Activated CD4-positive, alpha-beta T cell treated with anti-CD3 and anti-CD28 coated beads, Interleukin-2, Interleukin-4, amounts not matched to agents 100 ng/mL and 50 ng/mL, durations not matched to agents 16 hours and 8 hours (primary cell): ENCODE measurements around the gene JPT2.

Source experiments
- DNase-seq: peaks from one replicate; pipeline ENCODE4 v3.0.0-alpha.2; 2020; ENCODE audit warnings: low spot score

The JPT2 gene

DNA sequence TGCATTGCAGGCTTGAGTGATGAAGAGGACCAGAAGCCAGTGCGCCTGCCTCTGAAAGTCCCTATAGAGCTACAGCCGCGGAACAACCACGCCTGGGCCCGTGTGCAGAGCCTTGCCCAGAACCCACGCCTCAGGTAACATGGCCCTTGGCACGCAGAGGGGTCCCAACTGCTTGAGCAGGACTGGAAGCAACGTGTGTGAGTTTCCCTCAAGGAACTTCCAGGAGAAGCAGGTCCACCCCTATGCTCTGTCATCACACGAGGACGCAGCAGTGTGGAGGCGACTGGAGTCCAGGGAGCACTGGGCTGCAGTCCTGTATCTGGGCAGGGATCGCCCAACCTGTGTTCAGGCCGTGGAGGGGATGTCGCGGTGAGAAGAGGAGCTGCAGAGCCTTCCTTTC, 25.1 kb upstream of the JPT2 start:
- DNase-seq = no peak

- DNase-seq = no peak
Measured at GRCh38 chr16:1654505-1655268, 23.4 kb upstream of the JPT2 start.

DNA sequence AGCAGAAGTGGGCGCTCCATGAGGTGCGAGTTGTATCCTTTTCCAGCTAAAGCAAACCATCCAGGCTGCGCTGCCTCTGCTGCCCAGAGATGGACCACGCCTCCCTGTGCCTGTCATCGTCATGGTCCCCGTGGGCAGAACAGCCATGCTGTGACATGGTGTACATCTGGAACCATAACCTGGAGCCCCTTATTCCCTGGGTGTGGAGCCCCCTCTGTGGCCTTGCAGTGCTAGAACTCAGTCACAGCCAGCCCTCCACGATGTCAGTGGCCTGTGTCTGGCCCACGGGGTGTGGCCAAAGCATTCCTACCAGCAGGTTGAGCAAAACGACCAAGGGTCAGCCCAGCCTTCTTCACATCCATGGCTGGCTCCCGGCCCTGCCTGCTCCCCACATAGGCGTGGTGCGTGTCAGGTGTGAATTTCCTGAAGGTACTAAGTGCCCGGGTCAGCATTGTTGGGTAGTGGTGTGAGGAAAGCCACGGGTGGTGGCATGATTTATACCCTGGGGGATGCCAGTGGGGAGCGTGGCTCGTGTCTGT, 22.7 kb upstream of the JPT2 start:
- no peak for DNase-seq

DNA sequence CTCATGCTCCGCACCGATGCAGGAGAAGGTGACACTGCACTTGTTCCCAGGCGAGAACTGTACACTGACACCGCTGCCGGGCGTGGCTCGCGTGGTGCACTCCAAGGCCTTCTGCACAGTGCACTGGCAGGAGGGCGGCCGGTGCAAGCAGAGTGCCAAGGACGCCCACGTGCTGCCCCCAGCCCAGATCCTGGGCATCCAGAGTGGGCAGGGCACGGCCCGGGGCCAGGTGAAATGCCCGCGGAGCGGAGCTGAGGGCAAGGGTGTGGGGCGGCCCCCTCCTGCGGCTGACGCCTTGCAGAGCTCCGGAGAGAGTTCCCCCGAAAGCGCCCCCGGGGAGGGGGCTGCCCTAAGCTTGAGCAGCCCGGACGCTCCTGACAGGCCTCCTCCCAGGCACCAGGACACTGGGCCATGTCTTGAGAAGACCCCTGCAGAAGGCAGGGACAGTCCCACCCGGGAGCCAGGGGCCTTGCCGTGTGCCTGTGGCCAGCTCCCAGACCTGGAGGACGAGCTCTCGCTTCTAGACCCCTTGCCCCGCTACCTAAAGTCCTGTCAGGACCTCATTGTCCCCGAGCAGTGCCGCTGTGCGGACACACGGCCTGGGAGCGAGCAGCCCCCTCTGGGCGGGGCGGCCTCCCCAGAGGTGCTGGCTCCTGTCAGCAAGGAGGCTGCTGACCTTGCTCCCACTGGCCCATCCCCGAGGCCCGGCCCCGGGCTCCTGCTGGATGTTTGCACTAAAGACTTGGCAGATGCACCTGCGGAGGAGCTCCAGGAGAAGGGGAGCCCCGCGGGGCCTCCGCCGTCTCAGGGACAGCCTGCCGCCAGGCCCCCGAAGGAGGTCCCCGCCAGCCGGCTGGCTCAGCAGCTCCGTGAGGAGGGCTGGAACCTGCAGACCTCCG, 21.9 kb upstream of the JPT2 start:
- no peak for DNase-seq

GRCh38 chr16:1656808-1657617, 21.1 kb upstream of the JPT2 start:
- DNase-seq = no peak

DNA sequence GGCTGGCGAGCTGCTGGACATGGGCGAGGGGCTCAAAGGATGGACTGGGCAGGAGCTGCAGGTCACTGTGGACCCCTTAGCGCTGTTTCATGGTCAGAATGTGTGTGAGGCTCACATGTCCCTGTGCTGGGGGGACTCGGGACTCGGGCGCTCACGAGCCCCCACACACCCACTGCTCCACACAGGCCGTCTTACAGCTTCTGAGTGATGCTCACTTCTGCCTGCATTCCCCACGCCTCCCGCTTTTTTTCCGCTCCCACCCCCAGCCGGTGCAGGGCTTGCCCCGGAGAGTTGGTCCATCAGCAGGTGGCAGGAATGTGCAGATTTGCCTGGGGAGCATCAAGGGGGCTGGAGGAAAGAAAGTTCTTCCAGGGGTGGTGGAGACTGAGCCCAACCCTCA, 20.2 kb upstream of the JPT2 start:
- no peak for DNase-seq

DNA sequence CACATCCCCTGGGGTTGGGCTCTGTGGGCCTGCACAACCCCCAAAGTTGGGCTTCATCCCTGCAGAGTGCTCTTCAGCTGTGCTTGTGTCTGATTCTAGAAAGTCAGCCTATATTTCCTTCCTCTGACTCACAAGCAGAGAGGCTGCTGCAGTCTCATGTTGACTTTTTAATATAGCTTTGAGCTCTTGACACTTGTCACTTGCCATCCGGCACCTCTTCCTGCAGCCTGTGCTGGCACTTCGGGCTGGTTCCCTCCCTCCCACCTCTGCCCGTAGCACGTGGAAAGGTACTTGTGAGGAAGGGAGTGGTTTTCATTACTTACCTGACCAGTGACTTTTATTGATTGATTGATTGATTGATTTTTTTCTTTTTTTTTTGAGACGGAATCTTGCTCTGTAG, 19.0 kb upstream of the JPT2 start:
- DNase-seq = peak; percentile 11

- no peak for DNase-seq
Measured at GRCh38 chr16:1661826-1662225, 16.3 kb upstream of the JPT2 start.

DNA sequence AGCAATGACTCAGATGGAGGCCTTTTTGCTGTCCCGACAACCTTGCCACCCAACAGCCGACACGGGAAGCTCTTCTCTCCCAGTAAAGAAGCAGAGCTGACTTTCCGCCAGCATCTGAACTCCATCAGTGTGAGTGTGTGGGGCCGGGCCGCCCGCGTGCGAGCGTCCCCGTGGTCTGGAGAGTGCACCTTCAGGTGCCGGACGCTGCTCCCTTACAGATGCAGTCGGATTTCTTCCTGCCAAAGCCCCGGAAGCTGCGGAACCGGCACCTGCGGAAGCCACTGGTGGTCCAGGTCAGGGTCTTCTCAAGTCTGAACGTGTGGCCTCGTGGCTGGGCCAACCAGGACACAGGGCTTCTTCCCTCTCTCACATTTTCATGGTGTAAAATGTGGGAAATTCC, 15.5 kb upstream of the JPT2 start:
- no peak for DNase-seq

- no peak for DNase-seq
Measured at GRCh38 chr16:1665829-1666228, 12.2 kb upstream of the JPT2 start.

- DNase-seq = no peak
Measured at GRCh38 chr16:1666316-1666715, 11.8 kb upstream of the JPT2 start.

DNA sequence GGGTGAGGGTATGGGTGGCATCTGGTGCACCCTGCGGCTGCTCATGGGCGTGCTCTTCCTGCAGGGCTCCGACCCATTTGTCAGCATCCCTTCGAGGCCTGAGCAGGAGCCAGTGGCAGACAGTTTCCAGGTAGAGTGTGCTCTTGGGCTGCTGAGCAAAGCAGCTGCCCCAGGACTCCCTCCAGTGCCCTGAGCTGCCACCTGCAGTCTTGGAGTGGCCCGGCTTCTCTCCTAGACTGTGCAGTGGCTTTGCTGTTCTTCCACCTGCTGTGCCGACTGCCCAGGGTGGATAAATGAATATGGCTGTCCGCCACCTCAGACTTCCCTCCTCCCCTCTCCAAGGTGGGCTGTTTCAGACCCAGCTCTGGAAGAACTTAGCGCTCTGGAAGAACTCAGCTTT, 10.8 kb upstream of the JPT2 start:
- no peak for DNase-seq

GRCh38 chr16:1667916-1668315, 10.2 kb upstream of the JPT2 start:
- DNase-seq = no peak

DNA sequence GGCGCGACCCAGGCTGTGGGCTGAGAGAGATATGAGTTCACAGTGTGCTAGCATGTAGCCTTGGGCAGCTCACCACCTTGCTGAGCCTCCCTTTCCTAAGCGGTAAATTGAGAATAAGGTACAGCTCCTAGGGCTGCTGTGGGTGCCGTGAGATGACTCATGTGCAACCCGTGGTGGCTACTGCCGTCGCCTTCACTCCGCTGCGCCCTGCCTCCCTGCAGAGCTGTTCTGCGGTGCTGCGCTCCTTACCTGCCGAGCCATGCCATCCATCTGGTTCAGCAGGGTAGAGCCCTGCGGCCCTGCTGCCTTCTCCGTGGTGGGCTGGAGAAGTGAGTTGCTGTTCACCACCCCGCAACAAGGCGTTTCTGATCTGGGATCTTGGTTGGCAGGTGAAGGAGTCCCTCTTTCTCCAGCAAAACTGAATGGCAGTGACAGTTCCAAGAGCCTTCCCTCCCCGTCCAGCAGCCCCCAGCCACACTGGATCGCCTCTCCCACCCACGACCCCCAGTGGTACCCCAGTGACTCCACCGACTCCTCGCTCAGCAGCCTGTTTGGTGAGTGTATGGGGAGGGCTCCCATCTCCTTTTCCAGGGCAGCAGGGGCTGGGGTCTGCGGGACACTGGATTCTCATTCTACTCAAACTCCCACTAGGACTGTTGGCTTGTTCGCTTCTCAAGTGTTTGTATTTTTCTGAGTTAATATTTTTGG, 9.3 kb upstream of the JPT2 start:
- DNase-seq = no peak

- no peak for DNase-seq
Measured at GRCh38 chr16:1669698-1670097, 8.4 kb upstream of the JPT2 start.

DNA sequence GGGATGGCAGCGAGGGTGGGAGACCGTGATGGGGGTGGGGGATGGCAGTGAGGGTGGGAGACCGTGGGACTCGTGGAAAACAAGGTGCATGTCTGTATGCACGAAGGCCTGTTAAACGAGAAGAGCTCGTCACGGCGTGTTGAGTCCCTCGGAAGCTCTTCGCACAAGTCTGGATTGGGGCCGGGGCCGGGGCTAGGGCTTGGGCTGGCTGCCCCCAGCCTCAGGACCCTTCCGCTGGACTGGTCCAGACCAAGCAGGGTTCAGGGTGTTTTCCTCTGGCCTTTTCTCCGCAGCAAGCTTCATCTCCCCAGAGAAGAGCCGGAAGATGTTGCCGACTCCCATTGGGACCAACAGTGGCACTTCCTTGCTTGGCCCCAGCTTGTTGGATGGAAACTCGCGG, 7.7 kb upstream of the JPT2 start:
- DNase-seq = no peak

DNA sequence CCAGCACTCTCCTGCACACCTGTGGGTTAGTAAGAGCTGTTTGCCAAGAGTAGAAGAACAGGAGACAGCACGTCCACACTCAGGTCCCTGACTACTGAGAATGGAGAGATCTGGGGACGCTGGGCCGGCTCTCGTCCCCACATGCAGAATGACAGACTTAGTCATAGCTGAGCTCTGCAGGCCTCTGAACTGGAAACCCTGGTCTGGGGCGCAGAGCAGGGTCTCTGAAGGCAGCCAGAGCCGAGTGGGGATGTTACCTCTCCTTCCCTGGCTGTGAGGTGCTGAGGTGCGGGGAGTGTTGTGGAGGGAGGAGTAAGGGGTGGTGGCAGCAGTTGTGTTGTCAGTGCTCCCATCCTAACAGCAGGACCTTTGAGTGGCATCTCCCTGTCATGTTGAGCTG, 7.2 kb upstream of the JPT2 start:
- no peak for DNase-seq

DNA sequence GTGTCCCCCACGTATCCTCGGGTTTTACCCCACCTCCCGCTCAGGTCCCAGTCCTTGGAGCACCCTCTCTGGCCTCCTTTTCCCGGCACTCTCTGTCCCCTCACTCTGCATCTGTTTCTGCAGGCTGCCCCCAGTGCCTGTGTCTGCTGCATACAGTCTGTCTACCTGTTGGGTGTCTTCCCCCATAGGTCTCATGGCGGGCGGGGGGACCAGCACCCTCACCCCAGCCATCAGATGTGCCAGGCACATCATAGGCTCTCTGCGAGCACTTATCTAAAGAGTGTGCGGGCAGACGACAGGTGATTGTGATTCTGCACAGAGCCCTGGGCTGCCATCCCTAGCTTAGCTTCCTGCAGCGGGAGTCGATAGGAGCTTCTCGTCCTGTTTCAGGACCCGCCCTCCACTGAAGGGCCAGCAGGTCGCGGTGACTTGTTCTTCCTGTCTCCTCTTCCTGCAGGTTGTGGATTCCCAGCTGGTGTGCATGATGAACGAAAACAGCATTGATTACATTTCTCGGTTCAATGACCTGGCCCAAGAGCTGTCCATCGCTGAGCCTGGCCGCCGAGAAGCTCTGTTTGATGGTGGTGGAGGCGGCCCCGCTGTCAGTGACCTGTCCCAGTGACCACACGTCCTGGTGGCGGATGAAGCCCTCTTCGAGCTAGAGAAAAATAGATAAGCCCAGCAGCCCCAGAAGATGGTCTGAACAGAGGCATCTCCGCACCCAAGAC, 4.5 kb upstream of the JPT2 start:
- DNase-seq = no peak

DNA sequence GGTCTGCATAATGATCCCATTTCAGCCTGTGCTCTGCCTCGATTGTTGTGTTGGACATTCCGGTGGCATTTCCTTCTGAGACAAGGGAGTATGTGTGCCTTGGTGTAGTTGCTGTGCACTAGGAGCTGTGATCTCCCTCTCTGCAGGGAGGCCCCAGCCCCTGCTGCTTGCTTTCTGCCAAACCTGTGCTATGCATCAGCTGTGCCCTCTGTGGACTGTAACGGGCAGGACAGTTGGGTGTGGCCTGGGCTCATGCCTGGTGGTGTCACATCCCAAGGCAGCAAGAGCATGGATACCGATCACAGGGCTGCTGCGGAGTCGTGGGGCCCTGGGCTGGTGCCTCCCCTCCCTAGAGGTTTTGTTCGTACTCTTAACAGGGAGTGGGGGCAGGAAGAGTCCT, 3.8 kb upstream of the JPT2 start:
- DNase-seq = no peak

DNA sequence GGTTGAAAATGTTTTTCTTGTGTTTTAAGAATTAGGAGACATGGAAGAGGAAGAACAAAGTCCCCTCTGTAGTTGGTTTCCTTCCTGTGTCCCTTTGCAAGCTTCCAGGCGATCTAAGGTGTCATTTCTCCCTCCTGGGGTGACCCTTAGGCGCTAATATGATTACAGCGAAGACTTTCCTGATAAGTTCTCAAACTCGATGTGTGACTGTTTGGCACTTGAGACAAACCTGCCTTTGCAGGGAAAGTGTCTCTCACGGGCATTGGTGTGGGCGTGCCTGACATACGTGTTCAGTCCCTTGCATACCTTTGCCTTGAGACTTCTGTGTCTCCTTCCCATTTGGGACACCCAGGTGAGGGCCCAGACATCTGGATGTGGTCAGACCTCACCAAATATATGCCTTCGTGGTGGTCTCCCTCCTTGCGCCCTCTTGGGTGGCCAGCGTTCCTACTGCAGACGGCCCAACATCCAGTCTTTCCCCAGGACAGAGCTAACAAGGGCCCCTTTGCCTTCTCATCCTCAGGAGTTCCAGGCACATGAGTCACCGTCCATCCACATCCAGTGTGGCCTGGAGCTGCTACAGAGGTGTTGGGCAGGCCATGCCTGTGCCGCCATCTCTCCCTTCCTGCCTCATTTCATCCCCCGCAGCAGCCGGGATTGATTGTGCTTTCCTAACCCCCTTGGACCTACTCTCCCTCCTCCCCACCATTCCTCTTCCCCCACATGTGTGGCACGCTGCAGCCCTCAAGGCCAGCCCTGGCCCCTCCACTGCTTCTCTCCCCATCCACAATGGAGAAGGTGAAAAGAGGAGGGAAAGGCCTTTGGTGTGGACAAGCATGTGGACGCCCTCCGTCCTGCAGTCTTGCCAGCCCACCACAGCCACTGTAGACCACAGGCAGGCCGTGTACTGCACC, 3.1 kb upstream of the JPT2 start:
- no peak for DNase-seq
